ENCODE data around the gene KCNK4. TPM values are rescaled to one million over a fixed set of nuclear protein-coding genes. Genes with fewer than 3 reads are reported as not detected.
"Not testable (repeated sequence)": the region's sequence is repeated elsewhere in the genome, so short reads cannot be mapped to it uniquely, and the experiment has no call there.

Gene KCNK4
- total RNA-seq, 1 donor from 2014 or later: 0.76 TPM

GRCh38 chr11:64318766-64319761 lies 28.0 kb downstream of the KCNK4 start:
- intact Hi-C loops (cut with micrococcal nuclease): loop anchor here (1.0 to 5.0 kb wide), 5 partner anchors 12 to 1948 kb away; partner anchors contain the start of genes CCDC88B, FKBP2, RAB1B and RPS6KA4

- intact Hi-C loops (cut with micrococcal nuclease): no loop called here
These were observed 29.5 kb downstream of the KCNK4 start for GRCh38 chr11:64320556-64320955.

GRCh38 chr11:64321026-64321425 lies 29.9 kb downstream of the KCNK4 start:
- intact Hi-C loops (cut with micrococcal nuclease): no loop called here

DNA sequence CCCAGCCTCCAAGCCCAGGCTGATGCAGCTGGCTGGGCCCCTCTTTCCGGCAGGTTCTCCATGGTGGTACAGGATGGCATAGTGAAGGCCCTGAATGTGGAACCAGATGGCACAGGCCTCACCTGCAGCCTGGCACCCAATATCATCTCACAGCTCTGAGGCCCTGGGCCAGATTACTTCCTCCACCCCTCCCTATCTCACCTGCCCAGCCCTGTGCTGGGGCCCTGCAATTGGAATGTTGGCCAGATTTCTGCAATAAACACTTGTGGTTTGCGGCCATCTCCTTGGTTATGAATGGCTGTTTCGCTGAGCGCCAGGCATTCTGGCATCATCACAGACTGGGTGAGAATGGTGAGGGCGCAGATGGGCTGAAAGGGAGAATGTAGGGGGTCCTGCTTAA lies 30.4 kb downstream of the KCNK4 start:
- intact Hi-C loops (cut with micrococcal nuclease): no loop called here

- intact Hi-C loops (cut with micrococcal nuclease): no loop called here
These were observed 31.8 kb downstream of the KCNK4 start for GRCh38 chr11:64322925-64323260.

- intact Hi-C loops (cut with micrococcal nuclease): no loop called here
These were observed 32.3 kb downstream of the KCNK4 start for GRCh38 chr11:64323373-64323772.

GRCh38 chr11:64323984-64324383 lies 32.9 kb downstream of the KCNK4 start:
- intact Hi-C loops (cut with micrococcal nuclease): not testable (repeated sequence)

DNA sequence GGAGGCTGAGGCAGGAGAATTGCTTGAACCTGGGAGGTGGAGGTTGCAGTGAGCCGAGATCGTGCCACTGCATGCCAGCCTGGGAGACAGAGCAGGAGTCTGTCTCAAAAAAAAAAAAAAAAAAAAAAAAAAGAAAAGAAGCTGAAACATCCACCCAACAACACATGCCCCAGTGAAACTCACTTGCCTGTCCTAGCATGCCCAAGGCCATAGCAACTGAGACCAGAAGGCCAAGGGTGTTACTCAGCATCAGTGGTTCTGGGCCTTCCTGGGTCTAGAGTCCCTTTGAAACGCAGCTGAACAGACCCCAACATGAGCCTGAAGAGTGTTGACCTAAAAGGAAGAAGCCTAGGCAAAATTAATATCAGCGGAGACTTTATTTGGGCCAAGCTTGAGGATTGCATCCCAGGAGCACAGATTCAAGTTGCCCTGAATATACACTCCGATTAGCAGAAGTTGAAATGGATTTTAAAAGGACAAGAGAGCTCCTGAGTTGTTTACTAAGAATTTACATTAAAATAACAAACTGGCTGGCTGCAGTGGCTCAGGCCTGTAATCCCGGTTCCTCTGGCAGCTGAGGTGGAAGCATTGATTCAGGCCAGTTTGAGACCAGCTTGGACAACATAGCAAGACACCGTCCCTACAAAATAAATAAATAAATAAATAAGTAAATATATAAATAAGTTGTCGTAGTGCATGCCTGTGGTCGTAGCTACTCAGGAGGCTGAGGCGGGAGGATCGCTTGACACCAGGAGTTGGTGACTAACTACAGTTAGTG lies 33.8 kb downstream of the KCNK4 start:
- intact Hi-C loops (cut with micrococcal nuclease): no loop called here

GRCh38 chr11:64327375-64327774 lies 36.3 kb downstream of the KCNK4 start:
- intact Hi-C loops (cut with micrococcal nuclease): no loop called here

DNA sequence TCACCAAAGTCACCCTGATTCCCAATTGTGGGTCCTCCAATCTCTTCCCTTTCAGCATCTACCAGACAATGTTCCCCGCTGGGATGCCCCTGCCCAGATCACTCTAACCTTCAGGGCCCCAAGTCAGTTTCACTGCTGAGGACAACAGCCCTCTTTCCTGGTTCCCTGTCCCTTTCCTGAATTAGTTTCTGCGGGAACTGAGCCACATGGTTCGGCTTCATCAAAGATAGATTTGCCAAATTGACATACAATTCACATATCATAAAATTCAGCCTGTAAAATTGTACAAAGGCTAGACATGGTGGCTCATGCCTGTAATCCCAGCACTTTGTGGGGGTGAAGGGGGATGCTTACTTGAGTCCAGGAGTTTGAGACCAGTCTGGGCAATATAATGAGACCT lies 36.9 kb downstream of the KCNK4 start:
- intact Hi-C loops (cut with micrococcal nuclease): no loop called here

GRCh38 chr11:64330888-64331287 lies 39.8 kb downstream of the KCNK4 start:
- intact Hi-C loops (cut with micrococcal nuclease): loop anchor here (1.0 kb wide), 1 partner anchor 13 kb away; the partner anchor contains the start of gene PRDX5

- intact Hi-C loops (cut with micrococcal nuclease): loop anchor here (1.0 kb wide), 1 partner anchor 13 kb away; the partner anchor contains the start of gene PRDX5
These were observed 40.7 kb downstream of the KCNK4 start for GRCh38 chr11:64331569-64332371.

- intact Hi-C loops (cut with micrococcal nuclease): no loop called here
These were observed 42.5 kb downstream of the KCNK4 start for GRCh38 chr11:64333556-64333955.

DNA sequence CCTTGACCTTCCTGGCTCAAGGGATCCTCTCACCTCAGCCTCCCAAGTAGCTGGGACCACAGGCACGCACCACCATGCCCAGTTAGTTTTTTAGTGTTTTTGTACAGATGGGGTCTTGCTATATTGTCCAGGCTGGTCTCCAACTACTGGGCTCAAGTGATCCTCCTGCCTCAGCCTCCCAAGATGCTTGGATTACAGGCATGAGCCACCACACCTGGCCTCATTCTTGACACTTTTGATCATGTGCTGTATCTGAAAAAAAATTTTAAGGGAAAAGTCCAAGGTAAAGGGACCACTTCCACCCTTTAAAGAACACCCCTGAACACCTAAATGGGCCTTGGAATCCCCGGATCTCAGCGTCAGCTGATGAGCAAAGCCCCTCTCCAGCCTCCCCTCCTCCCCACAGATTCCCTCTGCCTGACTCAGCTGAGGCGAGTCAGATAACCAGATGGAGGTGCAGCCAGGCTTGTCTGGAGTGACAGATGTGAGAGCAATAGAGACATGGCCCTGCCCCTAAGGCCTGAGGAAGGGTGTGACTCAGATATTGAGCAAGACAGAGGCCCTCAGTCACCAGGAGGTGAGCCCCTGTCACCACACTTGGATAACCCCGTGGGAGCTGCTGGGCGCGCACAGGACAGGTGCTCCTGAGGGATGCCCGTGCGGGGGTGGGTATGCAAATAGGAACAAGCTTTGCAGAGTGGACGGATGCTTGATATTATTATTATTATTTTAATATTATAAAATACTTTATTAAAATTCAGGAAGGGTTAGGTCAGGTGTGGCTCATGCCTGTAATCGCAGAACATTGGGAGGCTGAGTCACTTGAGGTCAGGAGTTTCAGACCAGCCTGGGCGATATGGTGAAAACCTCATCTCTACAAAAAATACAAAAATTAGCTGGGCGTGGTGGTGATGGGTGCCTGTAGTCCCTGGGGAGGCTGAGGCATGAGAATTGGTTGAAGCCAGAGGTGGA lies 43.9 kb downstream of the KCNK4 start:
- intact Hi-C loops (cut with micrococcal nuclease): no loop called here

- intact Hi-C loops (cut with micrococcal nuclease): no loop called here
These were observed 46.6 kb downstream of the KCNK4 start for GRCh38 chr11:64337538-64338249.

GRCh38 chr11:64338716-64339115 lies 47.6 kb downstream of the KCNK4 start:
- intact Hi-C loops (cut with micrococcal nuclease): no loop called here

GRCh38 chr11:64339286-64339685 lies 48.2 kb downstream of the KCNK4 start:
- intact Hi-C loops (cut with micrococcal nuclease): no loop called here

GRCh38 chr11:64339754-64340408 lies 48.8 kb downstream of the KCNK4 start, which contains the start of gene CCDC88B:
CCDC88B (plus strand) TSS chr11:64340204; CDS start chr11:64340267, 63 bp downstream.
- intact Hi-C loops (cut with micrococcal nuclease): loop anchor here (1.0 to 2.0 kb wide), 4 partner anchors 22 to 99 kb away; partner anchors contain the start of genes ESRRA, FKBP2 and PRDX5

Measured in T-helper 1 cell treated with Interleukin-12 subunit alpha and Interleukin-12 subunit beta and Interleukin-4 antibody, amounts not matched to agents 30 ng/mL and 1 ng/mL, for 36 hours (primary cell).